NCI-H446 (cell line): Measurements from ENCODE around the gene RTP1.

Experiments used
- DNase-seq, 2 experiments: peaks; one replicate each; lab custom pipeline; 2025; lab: John Stamatoyannopoulos, UW

Gene RTP1

DNA sequence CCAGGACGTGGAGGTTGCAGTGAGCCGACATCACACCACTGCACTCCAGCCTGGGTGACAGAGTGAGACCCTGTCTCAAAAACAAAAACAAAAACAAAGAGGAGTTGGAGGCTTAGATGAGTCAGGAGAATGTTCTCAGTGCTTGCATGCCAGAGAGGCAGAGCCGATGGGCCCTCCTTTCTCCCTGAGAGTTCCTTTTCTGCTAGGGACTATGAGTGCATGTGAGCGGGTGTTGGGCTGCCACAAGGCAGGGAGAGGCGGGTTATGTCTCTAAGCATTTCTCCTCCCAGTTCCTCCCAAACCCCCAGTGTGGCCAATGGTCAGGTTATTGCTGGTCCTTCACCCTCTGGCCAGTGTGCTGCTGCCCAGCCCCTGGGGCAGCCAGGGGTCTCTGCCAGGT lies 45.1 kb downstream of the RTP1 start:
- DNase-seq, result no peak

DNA sequence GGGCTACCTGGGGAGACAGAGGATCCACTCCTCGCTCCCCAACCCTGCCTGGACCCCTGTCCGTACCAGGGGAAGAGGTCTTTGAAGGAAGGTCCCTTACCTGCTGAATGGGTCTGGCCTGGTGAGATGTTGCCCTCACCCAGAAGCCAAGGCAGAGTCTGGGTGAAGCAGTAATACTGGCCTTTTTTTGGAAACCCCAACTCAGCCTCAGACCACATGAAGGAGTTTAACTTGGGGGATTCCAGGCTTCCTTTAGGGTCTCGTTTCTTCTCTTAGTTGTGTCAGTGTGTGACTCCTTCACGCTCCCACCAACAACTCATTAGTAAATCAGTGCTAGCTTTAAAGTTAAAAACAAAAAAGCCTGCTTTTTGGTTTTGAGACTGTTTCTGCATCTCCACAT lies 45.6 kb downstream of the RTP1 start:
- DNase-seq, result no peak

- DNase-seq, result no peak
Observed at GRCh38 chr3:187243933-187244524, 46.7 kb downstream of the RTP1 start.

DNA sequence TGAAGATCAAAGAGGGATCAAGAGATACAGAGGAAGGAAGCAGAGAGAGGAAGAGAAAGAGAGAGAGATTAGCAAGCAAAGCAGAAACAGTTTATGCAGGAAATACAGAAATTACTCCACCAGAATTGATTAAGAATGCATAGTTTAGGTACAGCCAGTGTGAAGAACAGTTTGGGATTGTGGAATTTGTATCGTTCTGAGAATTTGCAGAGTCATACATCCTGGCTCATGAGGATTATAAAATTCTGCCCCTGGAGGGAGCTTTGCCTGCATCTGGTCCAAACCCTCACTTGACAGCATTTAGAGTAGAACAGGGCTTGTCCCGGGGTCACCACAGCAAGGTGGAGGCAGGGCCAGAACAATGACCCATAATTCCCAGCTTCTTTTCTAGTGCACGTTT lies 50.1 kb downstream of the RTP1 start:
- DNase-seq, result no peak
